ENCODE data around the gene USP15.

USP15 gene

DNA sequence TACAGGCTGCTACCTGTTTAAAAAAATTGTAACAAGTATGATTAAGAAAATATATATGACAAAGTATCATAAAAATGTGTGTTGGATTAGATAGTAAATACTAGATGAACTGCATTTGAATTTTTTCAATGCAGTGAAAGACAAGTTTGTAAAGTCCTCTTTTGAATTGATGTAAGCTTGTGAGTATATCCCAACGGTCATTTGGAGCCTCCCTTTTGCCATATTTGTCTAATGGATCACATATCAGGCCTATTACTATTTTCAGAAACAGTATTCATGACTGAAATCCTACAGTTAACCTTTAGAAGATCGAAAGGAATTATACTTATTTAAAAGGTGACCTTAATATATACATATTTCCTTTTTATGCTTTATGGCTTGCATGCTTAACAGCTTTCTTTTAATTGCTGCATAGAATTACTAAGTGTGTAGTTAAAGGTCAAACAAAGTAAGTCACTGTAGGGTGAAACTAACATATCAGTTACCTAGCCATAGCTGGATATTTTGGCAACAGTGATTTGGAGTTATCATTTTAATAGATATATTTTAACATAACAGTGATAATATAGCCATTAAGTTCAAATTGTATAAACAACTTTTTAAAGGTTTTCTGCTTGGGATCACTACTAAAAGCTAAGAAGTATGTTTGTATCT is 53.6 kb downstream of the USP15 start:
- DNase-seq (ENCODE audit: low read depth), result no peak

DNA sequence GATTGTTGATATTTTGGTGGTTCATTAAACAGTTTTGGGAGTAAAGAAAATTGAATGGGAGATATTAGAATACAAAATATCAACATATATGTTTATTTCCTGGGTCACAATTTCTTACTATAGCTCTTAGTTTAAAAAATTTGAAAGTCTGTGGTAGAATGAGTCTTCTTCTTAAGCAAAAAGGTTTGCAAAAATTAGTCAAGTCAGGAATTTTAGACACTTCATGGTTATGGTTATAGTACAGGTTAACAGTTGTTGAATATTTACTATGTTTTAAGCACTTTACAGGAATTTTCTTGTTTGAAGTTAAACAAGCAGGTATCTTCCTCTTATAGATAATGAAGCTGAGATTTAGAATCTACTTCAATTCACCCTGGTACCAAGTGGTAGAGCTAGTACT is 56.8 kb downstream of the USP15 start:
- DNase-seq (ENCODE audit: low read depth), result no peak
- TF ChIP-seq, protein P1, sequence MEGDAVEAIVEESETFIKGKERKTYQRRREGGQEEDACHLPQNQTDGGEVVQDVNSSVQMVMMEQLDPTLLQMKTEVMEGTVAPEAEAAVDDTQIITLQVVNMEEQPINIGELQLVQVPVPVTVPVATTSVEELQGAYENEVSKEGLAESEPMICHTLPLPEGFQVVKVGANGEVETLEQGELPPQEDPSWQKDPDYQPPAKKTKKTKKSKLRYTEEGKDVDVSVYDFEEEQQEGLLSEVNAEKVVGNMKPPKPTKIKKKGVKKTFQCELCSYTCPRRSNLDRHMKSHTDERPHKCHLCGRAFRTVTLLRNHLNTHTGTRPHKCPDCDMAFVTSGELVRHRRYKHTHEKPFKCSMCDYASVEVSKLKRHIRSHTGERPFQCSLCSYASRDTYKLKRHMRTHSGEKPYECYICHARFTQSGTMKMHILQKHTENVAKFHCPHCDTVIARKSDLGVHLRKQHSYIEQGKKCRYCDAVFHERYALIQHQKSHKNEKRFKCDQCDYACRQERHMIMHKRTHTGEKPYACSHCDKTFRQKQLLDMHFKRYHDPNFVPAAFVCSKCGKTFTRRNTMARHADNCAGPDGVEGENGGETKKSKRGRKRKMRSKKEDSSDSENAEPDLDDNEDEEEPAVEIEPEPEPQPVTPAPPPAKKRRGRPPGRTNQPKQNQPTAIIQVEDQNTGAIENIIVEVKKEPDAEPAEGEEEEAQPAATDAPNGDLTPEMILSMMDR (conservative IDR thresholded peaks at IDR 0.05; ENCODE audit: low read depth, low read length), result no peak
- H3K4me3 ChIP-seq (ENCODE audit: low read length), result no peak overlapping the region

More for the DNA sequence above, 53.6 kb downstream of the USP15 start:
- TF ChIP-seq, protein P1 (conservative IDR thresholded peaks at IDR 0.05; ENCODE audit: low read depth, low read length), result no peak
- H3K4me3 ChIP-seq (ENCODE audit: low read length), result no peak overlapping the region

DNA sequence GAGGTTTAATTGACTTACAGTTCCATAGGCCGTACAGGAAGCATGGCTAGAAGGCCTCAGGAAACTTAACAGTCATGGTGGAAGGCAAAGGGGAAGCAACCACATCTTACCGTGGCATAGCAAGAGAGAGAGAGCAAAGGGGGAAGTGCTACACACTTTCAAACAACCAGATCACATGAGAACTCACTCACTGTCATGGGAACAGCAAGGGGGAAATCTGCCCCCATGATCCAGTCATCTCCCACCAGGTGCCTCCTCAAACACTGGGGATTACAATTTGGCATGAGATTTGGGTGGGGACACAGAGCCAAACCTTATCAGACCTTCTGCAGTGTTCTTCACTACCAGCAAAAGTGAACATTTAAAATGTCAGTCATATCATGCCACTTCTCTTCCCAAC is 58.9 kb downstream of the USP15 start:
- H3K4me3 ChIP-seq (ENCODE audit: low read length), result no peak overlapping the region
- TF ChIP-seq, protein P1 (conservative IDR thresholded peaks at IDR 0.05; ENCODE audit: low read depth, low read length), result no peak
- no peak for DNase-seq (ENCODE audit: low read depth)

DNA sequence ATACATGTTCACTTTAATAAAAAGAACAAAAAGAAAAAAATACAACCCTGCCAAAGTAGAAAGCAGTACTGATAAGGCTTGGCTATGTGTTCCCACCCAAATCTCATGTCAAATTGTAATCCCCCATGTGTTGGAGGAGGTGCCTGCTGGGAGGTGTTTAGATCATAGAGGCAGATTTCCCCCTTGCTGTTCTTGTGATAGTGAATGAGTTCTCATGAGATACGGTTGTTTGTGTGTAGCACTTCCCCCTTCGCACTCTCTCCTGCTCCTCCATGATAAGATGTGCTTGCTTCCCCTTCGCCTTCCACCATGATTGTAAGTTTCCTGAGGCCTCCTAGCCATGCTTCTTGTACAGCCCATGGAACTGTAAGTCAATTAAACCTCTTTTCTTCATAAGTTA is 59.9 kb downstream of the USP15 start:
- H3K4me3 ChIP-seq (ENCODE audit: low read length), result no peak overlapping the region
- DNase-seq (ENCODE audit: low read depth), result no peak
- TF ChIP-seq, protein P1 (conservative IDR thresholded peaks at IDR 0.05; ENCODE audit: low read depth, low read length), result no peak

DNA sequence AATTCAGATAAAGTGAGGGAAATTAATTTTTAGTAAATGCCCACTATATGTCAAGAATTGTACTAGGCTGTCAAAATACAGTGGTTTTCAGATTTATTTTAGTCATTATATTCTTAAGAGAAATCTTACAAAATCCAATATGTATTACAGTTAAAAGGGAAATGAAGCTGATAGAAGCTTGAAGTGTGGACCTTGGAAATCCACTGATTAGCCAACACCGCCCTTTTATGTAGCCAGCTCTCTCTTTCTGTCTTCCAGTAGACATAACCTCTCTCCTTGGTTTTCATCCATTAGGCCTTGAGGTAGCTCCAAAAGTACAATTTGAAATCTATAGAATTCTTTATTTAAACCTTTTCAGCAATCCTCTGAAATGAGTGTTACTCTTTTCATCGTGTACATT is 63.2 kb downstream of the USP15 start:
- no peak for DNase-seq (ENCODE audit: low read depth)
- TF ChIP-seq, protein P1 (conservative IDR thresholded peaks at IDR 0.05; ENCODE audit: low read depth, low read length), result no peak
- no peak overlapping the region for H3K4me3 ChIP-seq (ENCODE audit: low read length)

DNA sequence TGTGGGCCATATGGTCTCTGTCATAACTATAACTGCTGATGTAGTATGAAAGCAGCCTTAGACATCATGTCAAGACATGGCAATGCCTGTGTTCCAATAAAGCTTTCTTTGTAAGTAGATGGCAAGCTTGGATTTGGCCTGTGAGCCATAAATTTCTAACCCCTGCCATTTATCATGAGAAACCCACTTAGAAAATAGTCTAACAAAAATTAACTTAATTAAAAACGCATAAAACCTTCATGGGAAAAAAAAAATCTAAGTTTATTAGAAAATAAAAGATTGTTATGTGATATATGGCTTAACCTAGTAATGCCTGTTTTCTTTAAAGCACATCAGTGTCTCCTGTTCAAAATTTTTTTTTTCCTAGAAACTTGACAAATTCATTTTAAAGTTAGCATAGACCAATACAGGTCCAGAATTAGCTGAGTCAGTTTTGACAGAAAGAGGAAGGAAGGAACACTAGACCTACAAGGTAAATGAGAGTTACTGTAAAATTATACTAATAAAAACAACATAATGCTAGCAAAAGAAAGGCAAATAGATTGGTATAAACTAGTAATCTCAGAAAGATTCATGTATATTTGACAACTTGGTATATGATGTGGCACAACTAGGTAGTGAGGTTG is 68.2 kb downstream of the USP15 start:
- DNase-seq (ENCODE audit: low read depth), result no peak
- H3K4me3 ChIP-seq (ENCODE audit: low read length), result no peak overlapping the region
- TF ChIP-seq, protein P1 (conservative IDR thresholded peaks at IDR 0.05; ENCODE audit: low read depth, low read length), result no peak

DNA sequence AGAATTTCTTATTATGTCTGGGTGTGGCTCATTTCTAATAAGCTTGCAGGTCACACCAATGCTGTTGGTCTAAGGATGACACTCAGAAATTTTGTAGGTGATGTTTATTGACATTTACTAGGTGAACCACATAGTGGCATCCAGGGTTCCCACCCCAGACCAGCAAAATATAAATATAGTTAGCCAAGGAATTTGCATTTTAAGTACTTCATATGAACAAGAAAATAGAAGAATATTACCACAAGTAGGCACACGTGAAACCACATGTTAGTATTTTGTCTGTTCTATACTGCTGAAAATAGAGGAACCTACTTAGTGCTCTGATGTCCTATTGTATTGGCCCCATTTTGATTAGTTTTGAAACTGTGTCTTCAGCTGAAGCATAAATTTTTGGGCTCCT is 71.1 kb downstream of the USP15 start:
- DNase-seq (ENCODE audit: low read depth), result no peak
- no peak overlapping the region for H3K4me3 ChIP-seq (ENCODE audit: low read length)

More for the DNA sequence above, 71.1 kb downstream of the USP15 start:
- TF ChIP-seq, protein P1 (conservative IDR thresholded peaks at IDR 0.05; ENCODE audit: low read depth, low read length), result no peak

Data from retinal pigment epithelial cell (primary cell).